Hepatocyte (in vitro differentiated cells): ENCODE measurements around the gene HBA1. TPM values are rescaled to one million over a fixed set of nuclear protein-coding genes. Genes with fewer than 3 reads are reported as not detected.
"Not testable (repeated sequence)": the region's sequence is repeated elsewhere in the genome, so short reads cannot be mapped to it uniquely, and the experiment has no call there.

Source experiments
- DNase-seq: peaks from one replicate; pipeline ENCODE4 v3.0.0-alpha.2; 2016; ENCODE audit warnings: low spot score
- H2AFZ ChIP-seq: fragments of 200-600 bp; sonication (generic); 2 replicates; pipeline ENCODE4 v1.6.0; 2016; ENCODE audit warnings: antibody characterized with exemption, mild to moderate bottlenecking
- H3K27ac ChIP-seq: fragments of 200-600 bp; sonication (generic); 2 replicates; pipeline ENCODE4 v1.5.1; 2016; ENCODE audit warnings: mild to moderate bottlenecking
- H3K27me3 ChIP-seq: fragments of 200-600 bp; sonication (generic); 2 replicates; pipeline ENCODE4 v1.6.1; 2016
- H3K36me3 ChIP-seq: fragments of 200-600 bp; sonication (generic); replicated peaks from 2 replicates; pipeline ENCODE4 v1.5.1; 2016; ENCODE audit warnings: low read depth; ENCODE audit not compliant: insufficient read depth
- H3K4me1 ChIP-seq: fragments of 200-600 bp; sonication (generic); 2 replicates; pipeline ENCODE4 v1.5.1; 2016; ENCODE audit warnings: mild to moderate bottlenecking, moderate library complexity; ENCODE audit not compliant: insufficient read depth
- H3K4me2 ChIP-seq: fragments of 200-600 bp; sonication (generic); 2 replicates; pipeline ENCODE4 v1.6.0; 2016
- H3K4me3 ChIP-seq: fragments of 200-600 bp; sonication (generic); 2 replicates; pipeline ENCODE4 v1.5.1; 2016; ENCODE audit warnings: mild to moderate bottlenecking
- H3K79me2 ChIP-seq: fragments of 200-600 bp; sonication (generic); 2 replicates; pipeline ENCODE4 v1.6.0; 2017; ENCODE audit warnings: mild to moderate bottlenecking
- H3K9me2 ChIP-seq: fragments of 200-600 bp; sonication (generic); replicated peaks from 2 replicates; pipeline ENCODE4 v1.6.0; 2017; ENCODE audit warnings: mild to moderate bottlenecking; ENCODE audit not compliant: insufficient read depth
- H3K9me3 ChIP-seq: fragments of 200-600 bp; sonication (generic); 2 replicates; pipeline ENCODE4 v1.5.1; 2016; ENCODE audit warnings: low read depth, mild to moderate bottlenecking
- H4K20me1 ChIP-seq: fragments of 200-600 bp; sonication (generic); 2 replicates; pipeline ENCODE4 v1.6.0; 2016; ENCODE audit warnings: mild to moderate bottlenecking; ENCODE audit not compliant: insufficient read depth, poor library complexity, severe bottlenecking
- EZH2 ChIP-seq: fragments of 200-600 bp; sonication (generic); IDR thresholded peaks from 2 replicates; pipeline ENCODE4 v1.6.1; 2016; ENCODE audit warnings: antibody characterized with exemption, mild to moderate bottlenecking, borderline replicate concordance
- EZH2phosphoT487 ChIP-seq: fragments of 200-600 bp; sonication (generic); IDR thresholded peaks from one replicate; pipeline ENCODE4 v1.6.1; 2018; ENCODE audit warnings: antibody characterized with exemption, mild to moderate bottlenecking, low read depth, moderate library complexity; ENCODE audit not compliant: unreplicated experiment, severe bottlenecking
- WGBS: methylation state at CpG from one replicate; pipeline ENCODE4 v1.1.6; 2016; ENCODE audit warnings: low lambda C conversion rate; ENCODE audit errors: missing lambda C conversion rate; 5-methylcytosine and 5-hydroxymethylcytosine counted together
- polyA plus RNA-seq: library from polyadenylated mRNA; unstranded; fragments of >200 nt; fragmentation: Nextera tagmentation; extraction: Ambion mirVana; gene quantifications from 2 replicates; pipeline ENCODE4 v1.2.1, GENCODE V29; 2016
- total RNA-seq: library from RNA; depleted of rRNA; stranded (reverse); fragments of >200 nt; gene quantifications from 2 replicates; pipeline ENCODE4 v1.2.3, GENCODE V29; 2014
- TF ChIP-seq, protein P1 (sequence below): fragments of 200-600 bp; sonication (generic); IDR thresholded peaks from 2 replicates; pipeline ENCODE4 v1.5.1; 2016; ENCODE audit warnings: antibody characterized with exemption, mild to moderate bottlenecking; ENCODE audit not compliant: poor library complexity

HBA1 gene
- total and polyA plus RNA-seq, 2 experiments from 2014 or later, result not detected

DNA sequence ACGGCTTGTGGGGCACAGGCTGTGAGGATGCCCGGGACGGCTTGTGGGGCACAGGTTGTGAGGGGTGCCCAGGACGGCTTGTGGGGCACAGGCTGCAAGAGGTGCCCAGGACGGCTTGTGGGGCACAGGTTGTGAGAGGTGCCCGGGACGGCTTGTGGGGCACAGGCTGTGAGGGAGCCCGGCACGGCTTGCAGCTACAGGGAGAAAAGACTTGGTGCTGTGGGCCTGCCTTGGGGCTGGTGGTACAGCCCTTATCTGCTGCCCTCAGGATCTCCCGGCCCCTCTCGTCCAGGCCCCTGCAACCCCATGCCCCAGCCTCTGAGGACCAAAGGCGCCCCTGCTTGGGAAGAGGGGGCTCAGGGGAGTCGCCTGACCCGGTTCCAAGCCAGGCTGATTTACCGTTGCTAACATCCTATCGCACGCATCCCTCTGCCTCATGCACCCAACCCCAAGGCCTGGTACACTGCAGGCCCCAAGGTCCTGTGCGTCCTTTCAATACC, 15.7 kb upstream of the HBA1 start:
- H3K4me2 ChIP-seq, result no peak overlapping the region
- peaks cover 50% of the 10 kb centered on the region for H3K27me3 ChIP-seq
- H4K20me1 ChIP-seq, result no peaks in the 10 kb centered on the region
- WGBS, result 75% methylated on average over 14 of the region's 18 CpGs
- no peaks in the 10 kb centered on the region for H3K4me1 ChIP-seq
- no peaks in the 10 kb centered on the region for H3K9me3 ChIP-seq
- TF ChIP-seq EZH2, result no peak
- no peak overlapping the region for H3K27ac ChIP-seq
- no peaks in the 10 kb centered on the region for H3K79me2 ChIP-seq
- H3K4me3 ChIP-seq, result no peak overlapping the region
- H2AFZ ChIP-seq, result no peak overlapping the region
- no peak for DNase-seq
- no peaks in the 10 kb centered on the region for H3K9me2 ChIP-seq
- no peaks in the 10 kb centered on the region for H3K36me3 ChIP-seq

DNA sequence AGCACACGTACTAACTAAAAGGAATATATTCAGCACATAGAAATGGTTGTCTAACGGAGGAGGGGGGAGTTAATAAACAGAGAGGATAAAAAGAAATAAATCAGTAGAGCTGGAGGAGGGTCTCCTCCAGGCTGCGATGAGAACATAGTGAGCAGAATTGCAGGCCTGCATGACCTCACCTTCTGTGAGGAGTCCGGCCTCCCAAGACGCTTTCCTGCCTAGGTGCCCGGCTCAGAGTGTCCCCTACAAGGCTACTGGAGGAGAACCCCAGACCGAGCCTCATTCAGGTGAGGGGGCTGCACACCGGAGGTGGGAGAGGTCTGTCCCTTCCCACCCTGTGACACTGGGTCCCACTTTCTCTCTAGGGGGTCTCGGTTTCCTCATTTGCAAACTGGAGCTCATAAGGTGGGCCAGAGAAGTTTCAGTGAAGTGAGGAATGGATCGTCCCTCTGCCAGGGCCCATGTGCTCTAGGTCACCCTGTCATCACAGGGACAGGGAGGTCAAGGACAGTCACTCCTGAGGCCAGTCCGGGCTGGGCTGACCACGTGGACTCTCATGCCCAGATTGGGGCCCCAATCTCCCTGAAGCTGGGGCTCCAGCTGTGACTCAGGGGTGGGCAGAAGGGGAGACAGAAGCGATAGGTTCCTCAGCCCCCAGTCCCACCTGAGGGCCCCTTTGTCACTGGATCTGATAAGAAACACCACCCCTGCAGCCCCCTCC, 14.0 kb upstream of the HBA1 start:
- no peaks in the 10 kb centered on the region for H4K20me1 ChIP-seq
- no peaks in the 10 kb centered on the region for H3K36me3 ChIP-seq
- no peak overlapping the region for H2AFZ ChIP-seq
- no peaks in the 10 kb centered on the region for H3K9me2 ChIP-seq
- TF ChIP-seq EZH2 (no peak), EZH2phosphoT487 (no peak)
- TF ChIP-seq, protein P1, sequence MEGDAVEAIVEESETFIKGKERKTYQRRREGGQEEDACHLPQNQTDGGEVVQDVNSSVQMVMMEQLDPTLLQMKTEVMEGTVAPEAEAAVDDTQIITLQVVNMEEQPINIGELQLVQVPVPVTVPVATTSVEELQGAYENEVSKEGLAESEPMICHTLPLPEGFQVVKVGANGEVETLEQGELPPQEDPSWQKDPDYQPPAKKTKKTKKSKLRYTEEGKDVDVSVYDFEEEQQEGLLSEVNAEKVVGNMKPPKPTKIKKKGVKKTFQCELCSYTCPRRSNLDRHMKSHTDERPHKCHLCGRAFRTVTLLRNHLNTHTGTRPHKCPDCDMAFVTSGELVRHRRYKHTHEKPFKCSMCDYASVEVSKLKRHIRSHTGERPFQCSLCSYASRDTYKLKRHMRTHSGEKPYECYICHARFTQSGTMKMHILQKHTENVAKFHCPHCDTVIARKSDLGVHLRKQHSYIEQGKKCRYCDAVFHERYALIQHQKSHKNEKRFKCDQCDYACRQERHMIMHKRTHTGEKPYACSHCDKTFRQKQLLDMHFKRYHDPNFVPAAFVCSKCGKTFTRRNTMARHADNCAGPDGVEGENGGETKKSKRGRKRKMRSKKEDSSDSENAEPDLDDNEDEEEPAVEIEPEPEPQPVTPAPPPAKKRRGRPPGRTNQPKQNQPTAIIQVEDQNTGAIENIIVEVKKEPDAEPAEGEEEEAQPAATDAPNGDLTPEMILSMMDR, result no peak
- DNase-seq, result no peak
- no peaks in the 10 kb centered on the region for H3K79me2 ChIP-seq
- peaks cover 58% of the 10 kb centered on the region for H3K27me3 ChIP-seq
- H3K4me1 ChIP-seq, result no peaks in the 10 kb centered on the region
- H3K4me3 ChIP-seq, result no peak overlapping the region
- no peak overlapping the region for H3K4me2 ChIP-seq
- no peaks in the 10 kb centered on the region for H3K9me3 ChIP-seq
- H3K27ac ChIP-seq, result no peak overlapping the region
- WGBS, result 91% methylated on average over 9 of the region's 13 CpGs

DNA sequence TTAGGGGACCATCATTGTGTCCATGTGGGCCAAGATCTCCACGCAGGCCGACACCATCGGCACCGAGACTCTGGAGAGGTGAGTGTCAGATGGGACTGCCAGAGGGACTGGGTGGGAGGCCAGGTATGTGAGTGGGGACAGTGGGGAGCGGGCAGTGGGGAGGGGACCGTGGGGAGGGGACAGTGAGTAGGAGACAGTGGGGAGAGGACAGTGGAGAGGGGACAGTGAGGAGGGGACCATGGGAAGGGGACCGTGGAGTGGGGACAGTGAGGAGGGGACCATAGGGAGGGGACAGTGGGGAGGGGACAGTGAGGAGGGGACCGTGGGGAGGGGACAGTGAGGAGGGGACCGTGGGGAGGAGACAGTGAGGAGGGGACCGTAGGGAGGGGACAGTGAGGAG, 13.3 kb upstream of the HBA1 start:
- H3K27me3 ChIP-seq, result peaks cover 58% of the 10 kb centered on the region
- H3K9me3 ChIP-seq, H4K20me1 ChIP-seq: not testable (repeated sequence)

DNA sequence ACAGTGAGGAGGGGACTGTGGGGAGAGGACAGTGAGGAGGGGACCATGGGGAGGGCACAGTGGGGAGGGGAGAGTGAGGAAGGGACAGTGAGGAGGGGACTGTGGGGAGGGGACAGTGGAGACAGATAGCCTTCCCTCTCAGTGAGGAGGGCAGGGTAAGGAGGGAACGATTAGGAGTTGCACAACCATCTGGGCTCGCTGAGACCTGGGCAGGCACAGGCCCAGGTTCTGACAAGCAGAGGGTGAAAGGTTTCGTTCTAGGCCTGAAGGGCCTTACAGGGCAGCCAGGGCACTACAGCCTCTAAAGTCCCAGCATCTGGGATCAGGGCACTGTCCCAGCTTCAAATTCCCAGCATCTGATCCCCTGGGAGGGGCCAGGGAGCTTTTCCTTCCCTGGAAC, 12.8 kb upstream of the HBA1 start:
- not testable (repeated sequence) for H3K27ac ChIP-seq, H3K4me1 ChIP-seq, DNase-seq, H3K36me3 ChIP-seq, H3K9me2 ChIP-seq, H3K4me3 ChIP-seq, H3K9me3 ChIP-seq, H3K79me2 ChIP-seq, H2AFZ ChIP-seq, H3K4me2 ChIP-seq, H4K20me1 ChIP-seq
- peaks cover 59% of the 10 kb centered on the region for H3K27me3 ChIP-seq
- WGBS, result 60% methylated on average over 2 of the region's 3 CpGs

More for the DNA sequence above, 13.3 kb upstream of the HBA1 start:
- not testable (repeated sequence) for H3K36me3 ChIP-seq, H3K4me2 ChIP-seq, H3K4me3 ChIP-seq, H3K9me2 ChIP-seq, DNase-seq, H3K4me1 ChIP-seq, H3K27ac ChIP-seq, H2AFZ ChIP-seq, H3K79me2 ChIP-seq
- 100% methylated on average over 3 of the region's 10 CpGs for WGBS

DNA sequence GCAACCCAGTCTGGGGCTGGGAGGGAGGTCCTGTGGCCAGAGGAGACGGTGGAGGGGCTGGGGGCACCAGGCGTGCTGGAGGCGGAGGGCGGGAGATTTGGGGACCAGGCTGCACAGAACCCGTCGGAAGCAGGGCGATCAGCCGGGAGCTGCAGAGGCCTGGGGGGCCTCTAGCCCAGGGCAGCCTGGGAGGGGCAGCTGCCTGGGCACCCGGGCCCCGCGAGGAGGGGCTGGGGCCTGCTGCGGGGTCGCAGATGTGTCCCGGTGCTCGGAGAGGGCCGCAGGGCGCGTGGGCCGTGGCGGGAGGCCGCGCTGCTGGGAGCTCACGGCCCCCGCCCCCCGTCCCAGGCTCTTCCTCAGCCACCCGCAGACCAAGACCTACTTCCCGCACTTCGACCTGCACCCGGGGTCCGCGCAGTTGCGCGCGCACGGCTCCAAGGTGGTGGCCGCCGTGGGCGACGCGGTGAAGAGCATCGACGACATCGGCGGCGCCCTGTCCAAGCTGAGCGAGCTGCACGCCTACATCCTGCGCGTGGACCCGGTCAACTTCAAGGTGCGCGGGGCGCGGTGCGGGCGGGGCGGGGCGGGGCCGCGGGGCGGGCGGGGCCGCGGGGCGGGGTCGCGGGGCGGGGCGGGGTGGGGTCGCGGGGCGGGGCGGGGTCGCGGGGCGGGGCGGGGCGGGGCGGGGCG, 12.2 kb upstream of the HBA1 start:
- not testable (repeated sequence) for H3K9me3 ChIP-seq, H3K4me1 ChIP-seq, H4K20me1 ChIP-seq, H3K9me2 ChIP-seq, H3K4me2 ChIP-seq, H3K4me3 ChIP-seq, H3K27ac ChIP-seq, DNase-seq, H2AFZ ChIP-seq, H3K79me2 ChIP-seq, H3K36me3 ChIP-seq
- H3K27me3 ChIP-seq, result peaks cover 62% of the 10 kb centered on the region
- WGBS, result no CpG with 5 or more reads among the region's 80 CpGs
